GM23338 (cell line): ENCODE data around the gene NTM. TPM values are rescaled to one million over a fixed set of nuclear protein-coding genes. Genes with fewer than 3 reads are reported as not detected.

Experiments
- ATAC-seq: fragments of 200-7000 bp; cut with Tn5 transposase; 3 replicates; pipeline ENCODE4 v1.9.1; 2020
- DNase-seq: peaks from one replicate; pipeline ENCODE4 v3.0.0-alpha.2; 2015; ENCODE audit warnings: low spot score
- H2AFZ ChIP-seq: fragments of 200-600 bp; sonication (generic); 2 replicates; pipeline ENCODE4 v1.8.0; 2016; ENCODE audit warnings: antibody characterized with exemption, mild to moderate bottlenecking, moderate library complexity
- H3F3A ChIP-seq: fragments of 200-600 bp; sonication (generic); replicated peaks from 2 replicates; pipeline ENCODE4 v1.8.0; 2017; ENCODE audit warnings: antibody characterized with exemption, mixed run types, low read depth
- H3K27ac ChIP-seq: fragments of 200-600 bp; sonication (generic); 2 replicates; pipeline ENCODE4 v1.6.1; 2016; ENCODE audit warnings: low read depth
- H3K27me3 ChIP-seq: fragments of 200-600 bp; sonication (generic); 2 replicates; pipeline ENCODE4 v1.8.0; 2016; ENCODE audit warnings: mild to moderate bottlenecking, mixed run types, moderate library complexity; ENCODE audit not compliant: insufficient read depth
- H3K36me3 ChIP-seq: fragments of 200-600 bp; sonication (generic); 2 replicates; pipeline ENCODE4 v1.8.0; 2016; ENCODE audit warnings: mild to moderate bottlenecking; ENCODE audit not compliant: insufficient read depth
- H3K4me1 ChIP-seq: fragments of 200-600 bp; sonication (generic); 2 replicates; pipeline ENCODE4 v1.8.0; 2016; ENCODE audit warnings: mild to moderate bottlenecking, moderate library complexity; ENCODE audit not compliant: insufficient read depth
- H3K4me2 ChIP-seq: fragments of 200-600 bp; sonication (generic); 2 replicates; pipeline ENCODE4 v1.7.1; 2017; ENCODE audit warnings: mixed run types
- H3K4me3 ChIP-seq: fragments of 200-600 bp; sonication (generic); 2 replicates; pipeline ENCODE4 v1.6.1; 2016; ENCODE audit warnings: mixed run types
- H3K79me2 ChIP-seq: fragments of 200-600 bp; sonication (generic); replicated peaks from 2 replicates; pipeline ENCODE4 v1.8.0; 2017; ENCODE audit warnings: mild to moderate bottlenecking; ENCODE audit not compliant: insufficient read depth
- H3K9me2 ChIP-seq: fragments of 200-600 bp; sonication (generic); 2 replicates; pipeline ENCODE4 v1.8.0; 2017; ENCODE audit not compliant: insufficient read depth
- H4K20me1 ChIP-seq: fragments of 200-600 bp; sonication (generic); replicated peaks from 2 replicates; pipeline ENCODE4 v1.8.0; 2017; ENCODE audit warnings: mild to moderate bottlenecking; ENCODE audit not compliant: insufficient read depth
- H3K27ac Mint-ChIP-seq: 2 replicates; pipeline ENCODE4 v1.8.0; 2020; ENCODE audit warnings: inconsistent platforms, mild to moderate bottlenecking, moderate library complexity, mixed read lengths
- H3K27me3 Mint-ChIP-seq: 3 replicates; pipeline ENCODE4 v1.8.0; 2022; ENCODE audit warnings: low read depth, mild to moderate bottlenecking, moderate library complexity, mixed read lengths, inconsistent platforms; ENCODE audit not compliant: insufficient read depth, poor library complexity
- H3K36me3 Mint-ChIP-seq: 3 replicates; pipeline ENCODE4 v1.8.0; 2021; ENCODE audit warnings: low read depth, mild to moderate bottlenecking, inconsistent platforms, moderate library complexity, mixed read lengths
- H3K4me1 Mint-ChIP-seq: 3 replicates; pipeline ENCODE4 v1.8.0; 2020; ENCODE audit warnings: mild to moderate bottlenecking, inconsistent platforms, mixed read lengths
- H3K4me3 Mint-ChIP-seq: 3 replicates; pipeline ENCODE4 v1.8.0; 2021; ENCODE audit warnings: moderate library complexity, mild to moderate bottlenecking, inconsistent platforms, mixed read lengths
- H3K9me3 Mint-ChIP-seq: 3 replicates; pipeline ENCODE4 v1.8.0; 2020; ENCODE audit warnings: moderate library complexity, mild to moderate bottlenecking, inconsistent platforms, mixed read lengths
- CREB1 ChIP-seq: fragments of 250-450 bp; sonication (Bioruptor Pico); IDR thresholded peaks from 2 replicates; pipeline ENCODE4 v1.5.0; 2020; ENCODE audit warnings: low read depth, mild to moderate bottlenecking, moderate library complexity
- CTCF ChIP-seq, 2 experiments: fragments of 200-600 bp in 1 of 2; sonication (generic) in 1 of 2; conservative IDR thresholded peaks; 2 replicates each; pipeline versions ENCODE4 v1.5.1 to v1.6.1; 2016 to 2017; ENCODE audit warnings: antibody characterized with exemption in 2 of 2, low read depth in 2 of 2, mild to moderate bottlenecking in 2 of 2, moderate library complexity in 1 of 2
- ETS1 ChIP-seq: IDR thresholded peaks from 2 replicates; pipeline ENCODE4 v1.6.1; 2016; ENCODE audit warnings: antibody characterized with exemption
- EZH2 ChIP-seq: fragments of 200-600 bp; sonication (generic); IDR thresholded peaks from one replicate; pipeline ENCODE4 v1.8.0; 2017; ENCODE audit warnings: antibody characterized with exemption, mild to moderate bottlenecking, low read depth; ENCODE audit not compliant: unreplicated experiment
- EZH2phosphoT487 ChIP-seq: fragments of 200-600 bp; sonication (generic); IDR thresholded peaks from one replicate; pipeline ENCODE4 v1.8.1; 2018; ENCODE audit warnings: antibody characterized with exemption; ENCODE audit not compliant: unreplicated experiment
- JUNB ChIP-seq: IDR thresholded peaks from one replicate; pipeline ENCODE4 v1.6.1; 2016; ENCODE audit warnings: antibody characterized with exemption; ENCODE audit not compliant: unreplicated experiment
- NANOG ChIP-seq: IDR thresholded peaks from 2 replicates; pipeline ENCODE4 v1.6.1; 2016; ENCODE audit warnings: antibody characterized with exemption, borderline replicate concordance
- STAT1 ChIP-seq: IDR thresholded peaks from one replicate; pipeline ENCODE4 v1.6.1; 2016; ENCODE audit warnings: antibody characterized with exemption; ENCODE audit not compliant: unreplicated experiment
- ZNF114 ChIP-seq: fragments of 250-450 bp; sonication (Bioruptor Pico); IDR thresholded peaks from 2 replicates; pipeline ENCODE4 v1.5.0; 2020; ENCODE audit warnings: mild to moderate bottlenecking, moderate library complexity
- ZNF462 ChIP-seq: fragments of 250-450 bp; sonication (Bioruptor Pico); IDR thresholded peaks from 2 replicates; pipeline ENCODE4 v1.5.0; 2020; ENCODE audit warnings: mild to moderate bottlenecking, moderate library complexity
- polyA plus RNA-seq: library from polyadenylated mRNA; unstranded; fragments of >200 nt; fragmentation: Nextera tagmentation; extraction: Ambion mirVana; gene quantifications from 2 replicates; pipeline ENCODE4 v1.2.1, GENCODE V29; 2016
- total RNA-seq: library from RNA; depleted of rRNA; stranded (reverse); fragments of >200 nt; shearing (Covaris generic); gene quantifications from 2 replicates; pipeline ENCODE4 v1.2.3, GENCODE V29; 2014

Gene NTM
- total and polyA plus RNA-seq, 2 experiments from 2014 or later, result 10.6 to 14.6 TPM

GRCh38 chr11:131606811-131607335 is 236.5 kb downstream of the NTM start:
- Mint-ChIP-seq H3K27me3 (peaks cover 12% of the 10 kb centered on the region), H3K36me3 (no peaks in the 10 kb centered on the region; the same call in 2 of the 3 replicates), H3K4me1 (peaks cover 28% of the 10 kb centered on the region), H3K4me3 (no peak overlapping the region), H3K9me3 (no peaks in the 10 kb centered on the region; the same call in 2 of the 3 replicates), H3K27ac (no peak overlapping the region)
- Histone ChIP-seq H3K27ac (no peak overlapping the region), H4K20me1 (no peaks in the 10 kb centered on the region), H3K27me3 (no peaks in the 10 kb centered on the region), H2AFZ (no peak overlapping the region), H3K36me3 (no peaks in the 10 kb centered on the region), H3K4me3 (no peak overlapping the region), H3K9me2 (no peaks in the 10 kb centered on the region; the same call in 1 of the 2 replicates), H3K79me2 (no peaks in the 10 kb centered on the region), H3K4me2 (no peak overlapping the region), H3F3A (no peaks in the 10 kb centered on the region), H3K4me1 (0 out of 2 replicates have a peak, but pooled peaks cover 6% of the 10 kb centered on the region)
- no peak for TF ChIP-seq EZH2phosphoT487
- no peak for TF ChIP-seq EZH2
- ATAC-seq (no peak), DNase-seq (no peak)

- Histone ChIP-seq H3K9me2 (no peaks in the 10 kb centered on the region), H3K4me3 (no peak overlapping the region), H3K36me3 (no peaks in the 10 kb centered on the region), H4K20me1 (no peaks in the 10 kb centered on the region), H3K79me2 (no peaks in the 10 kb centered on the region), H3K27ac (no peak overlapping the region), H2AFZ (no peak overlapping the region), H3K4me1 (0 out of 2 replicates have a peak, but pooled peaks cover 6% of the 10 kb centered on the region), H3K27me3 (no peaks in the 10 kb centered on the region), H3F3A (no peaks in the 10 kb centered on the region), H3K4me2 (no peak overlapping the region)
- Mint-ChIP-seq H3K27ac (no peak overlapping the region), H3K27me3 (peaks cover 17% of the 10 kb centered on the region), H3K9me3 (no peaks in the 10 kb centered on the region), H3K4me3 (no peak overlapping the region), H3K36me3 (no peaks in the 10 kb centered on the region; the same call in 2 of the 3 replicates), H3K4me1 (peaks cover 25% of the 10 kb centered on the region)
- DNase-seq, result no peak
- TF ChIP-seq STAT1, result no peak
- TF ChIP-seq CTCF (conservative IDR thresholded peaks at IDR 0.05; ENCODE audit: low read depth in 2 of 2), result no peak
- no peak for TF ChIP-seq ZNF114 (CRISPR knock-in tag)
- no peak for TF ChIP-seq EZH2
- TF ChIP-seq ZNF462 (CRISPR knock-in tag), result no peak
- no peak for TF ChIP-seq NANOG
- TF ChIP-seq JUNB, result no peak
- TF ChIP-seq ETS1, result no peak
- TF ChIP-seq CREB1, result no peak
- ATAC-seq, result no peak
Measured at GRCh38 chr11:131609337-131609736, 238.9 kb downstream of the NTM start.
